NCI-H1930 (cell line): ENCODE measurements around the gene SNCG.
"Not testable (repeated sequence)": the region's sequence is repeated elsewhere in the genome, so short reads cannot be mapped to it uniquely, and the experiment has no call there.

Experiments used
- DNase-seq, 2 experiments: peaks; one replicate each; lab custom pipeline; 2025; lab: John Stamatoyannopoulos, UW

Gene SNCG

GRCh38 chr10:86944907-86945306, 13.5 kb upstream of the SNCG start:
- no peak for DNase-seq

- DNase-seq = no peak
Observed at GRCh38 chr10:86945361-86946212, 12.8 kb upstream of the SNCG start.

DNA sequence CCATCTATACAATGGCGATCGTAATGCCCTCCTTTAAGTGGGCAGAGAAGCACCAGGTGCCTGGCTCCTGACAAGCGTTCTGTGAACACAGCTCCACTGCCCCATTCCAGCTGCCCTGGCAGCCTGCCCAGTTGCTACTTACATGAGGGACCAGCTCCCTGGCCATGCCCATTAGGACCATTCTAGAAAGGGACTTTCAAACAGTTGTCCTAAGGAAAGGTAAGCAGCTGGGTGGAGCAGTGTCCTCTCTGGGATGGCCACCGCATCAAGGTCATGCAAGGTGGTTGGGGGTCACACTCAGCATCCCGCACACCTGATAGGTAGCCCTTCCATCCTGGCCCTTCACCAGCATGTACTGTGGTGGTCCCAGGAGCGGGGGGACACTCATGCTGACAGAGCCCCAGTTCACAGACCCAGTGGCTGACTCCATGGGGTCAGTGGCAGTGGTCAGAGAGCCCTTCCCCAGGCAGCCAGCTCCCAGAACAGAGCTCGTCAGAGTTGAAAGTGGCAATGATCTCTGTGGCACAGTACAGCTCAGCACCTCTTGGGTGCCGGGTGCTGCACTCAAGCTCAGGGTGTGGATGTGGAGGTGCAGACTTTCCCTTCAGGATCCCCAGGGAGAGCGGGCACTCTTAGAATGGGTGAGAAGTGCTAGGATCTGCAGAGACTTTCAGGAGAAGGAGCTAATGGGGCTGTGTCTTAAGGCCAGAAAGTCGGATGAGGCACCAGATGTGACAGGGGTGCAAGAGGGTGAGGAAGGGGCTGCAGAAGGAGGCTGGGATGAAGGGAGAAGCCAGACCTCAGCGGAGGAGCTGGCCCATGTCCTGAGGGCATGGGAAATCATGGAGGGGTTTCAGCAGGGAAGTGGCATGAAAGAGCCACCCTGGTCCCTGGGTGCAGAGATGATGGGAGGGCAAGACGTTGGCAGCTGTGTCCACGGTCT, 11.9 kb upstream of the SNCG start:
- DNase-seq = no peak

DNA sequence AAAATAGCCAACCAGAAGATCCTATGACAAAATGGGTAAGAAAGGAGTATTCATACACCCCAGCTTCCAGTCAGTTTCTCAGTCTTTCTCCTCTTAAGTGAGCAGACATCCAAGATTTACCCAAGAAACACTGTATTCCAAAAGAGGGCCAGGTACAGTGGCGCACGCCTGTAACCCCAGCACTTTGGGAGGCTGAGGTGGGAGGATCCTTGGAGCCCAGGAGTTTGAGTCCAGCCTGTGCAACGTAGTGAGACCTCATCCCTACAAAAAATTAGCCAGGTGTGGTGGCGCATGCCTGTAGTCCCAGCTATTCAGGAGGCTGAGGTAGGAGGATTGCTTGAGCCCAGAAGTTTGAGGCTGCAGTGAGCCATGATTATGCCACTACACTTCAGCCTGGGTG, 10.6 kb upstream of the SNCG start:
- not testable (repeated sequence) for DNase-seq

- no peak for DNase-seq
Observed at GRCh38 chr10:86950349-86950748, 8.1 kb upstream of the SNCG start.

GRCh38 chr10:86951184-86951761, 7.1 kb upstream of the SNCG start:
- DNase-seq = no peak

GRCh38 chr10:86952106-86952505, 6.3 kb upstream of the SNCG start:
- no peak for DNase-seq

- not testable (repeated sequence) for DNase-seq
Observed at GRCh38 chr10:86952697-86953096, 5.7 kb upstream of the SNCG start.

DNA sequence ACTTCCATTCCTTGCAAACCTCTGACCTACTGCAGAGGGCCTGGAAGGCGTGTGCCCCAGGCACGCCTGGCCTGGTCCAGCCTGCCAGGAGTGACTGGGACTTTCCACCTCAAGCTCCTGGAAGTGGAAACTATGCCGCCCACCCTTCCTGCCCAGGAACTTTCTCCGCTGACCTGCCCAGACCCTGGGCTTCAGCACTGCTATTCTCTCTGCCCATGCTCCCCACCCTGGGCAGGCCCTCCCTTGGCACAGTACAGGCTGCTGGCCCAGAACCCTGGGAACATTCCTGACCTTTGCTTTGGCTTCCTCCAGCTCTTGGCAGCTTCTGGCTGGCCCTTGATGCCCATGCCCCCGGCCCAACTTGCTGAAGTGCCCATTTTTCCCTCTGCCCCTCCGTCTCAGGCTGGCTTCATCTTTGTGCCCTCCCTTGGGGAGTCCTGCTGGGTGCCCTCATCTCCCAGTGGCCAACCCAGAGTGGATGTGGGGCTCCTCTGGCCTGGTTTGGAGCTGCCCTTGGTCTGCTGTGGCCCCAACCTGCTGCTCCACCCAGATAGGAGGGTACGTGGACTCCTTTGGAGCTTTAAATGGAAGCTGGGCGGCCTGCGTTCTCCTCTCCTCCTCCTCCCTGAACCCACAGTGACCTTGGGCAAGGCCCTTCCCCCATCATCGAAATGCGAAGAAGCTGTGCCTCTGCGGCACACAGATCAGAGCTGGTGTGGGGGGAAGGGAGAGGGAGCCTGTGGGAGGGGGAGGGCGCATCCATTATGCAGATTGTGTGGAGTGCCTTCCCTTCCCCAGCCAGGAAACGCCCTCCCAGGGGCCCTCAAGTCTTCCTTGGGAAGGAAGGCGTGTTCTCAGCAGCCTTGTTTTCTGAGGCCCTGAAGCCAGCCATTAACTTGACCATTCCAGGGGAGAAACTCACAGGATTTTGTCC, 4.4 kb upstream of the SNCG start:
- DNase-seq = no peak

- DNase-seq = no peak
Observed at GRCh38 chr10:86954681-86955500, 3.5 kb upstream of the SNCG start.

DNA sequence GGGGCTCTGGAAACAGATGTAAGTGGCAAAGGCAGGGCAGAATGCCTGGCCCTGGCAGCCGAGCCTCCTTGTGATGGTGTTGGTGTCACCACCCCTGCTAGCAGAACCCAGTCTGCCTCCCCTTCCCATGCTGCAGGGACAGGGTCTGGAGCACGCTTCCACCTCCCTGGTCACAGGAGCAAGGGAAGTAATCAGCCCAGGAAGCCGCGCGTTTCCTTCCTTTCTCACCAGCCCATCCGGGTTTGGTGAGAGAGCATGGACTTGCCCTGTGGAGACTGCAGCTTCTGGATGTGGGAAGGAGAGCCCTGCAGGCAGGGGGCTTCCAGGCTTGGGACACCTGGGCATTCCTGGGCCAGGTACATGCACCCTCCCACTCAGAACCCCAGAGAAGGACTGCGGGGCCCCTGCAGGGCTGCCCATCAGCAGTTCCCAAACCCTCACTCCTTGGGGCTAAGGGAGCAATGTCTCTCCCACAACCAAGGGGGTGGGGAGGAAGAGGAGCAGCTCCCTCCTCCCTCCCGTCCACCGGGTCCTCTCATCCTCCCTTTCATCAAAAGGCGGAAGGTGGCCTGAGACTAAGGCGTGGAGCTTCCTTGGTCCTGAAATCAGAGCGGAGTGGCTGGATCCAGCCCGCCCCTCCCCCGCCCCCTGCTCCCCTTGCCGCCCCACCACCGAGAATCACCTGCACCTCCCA, 2.8 kb upstream of the SNCG start:
- no peak for DNase-seq

GRCh38 chr10:86956195-86956847, 2.1 kb upstream of the SNCG start:
- DNase-seq = no peak

- no peak for DNase-seq
Observed at GRCh38 chr10:86956848-86957448, 1.5 kb upstream of the SNCG start.

- DNase-seq = no peak
Observed at GRCh38 chr10:86957471-86958115, 806 bp upstream of the SNCG start, which contains the start of gene MMRN2. MMRN2 (minus strand) TSS chr10:86957615; CDS start chr10:86957541, 74 bp downstream.

GRCh38 chr10:86958901-86959736, 720 bp downstream of the SNCG start:
- DNase-seq = no peak

GRCh38 chr10:86959737-86960002, 1.3 kb downstream of the SNCG start:
- no peak for DNase-seq

DNA sequence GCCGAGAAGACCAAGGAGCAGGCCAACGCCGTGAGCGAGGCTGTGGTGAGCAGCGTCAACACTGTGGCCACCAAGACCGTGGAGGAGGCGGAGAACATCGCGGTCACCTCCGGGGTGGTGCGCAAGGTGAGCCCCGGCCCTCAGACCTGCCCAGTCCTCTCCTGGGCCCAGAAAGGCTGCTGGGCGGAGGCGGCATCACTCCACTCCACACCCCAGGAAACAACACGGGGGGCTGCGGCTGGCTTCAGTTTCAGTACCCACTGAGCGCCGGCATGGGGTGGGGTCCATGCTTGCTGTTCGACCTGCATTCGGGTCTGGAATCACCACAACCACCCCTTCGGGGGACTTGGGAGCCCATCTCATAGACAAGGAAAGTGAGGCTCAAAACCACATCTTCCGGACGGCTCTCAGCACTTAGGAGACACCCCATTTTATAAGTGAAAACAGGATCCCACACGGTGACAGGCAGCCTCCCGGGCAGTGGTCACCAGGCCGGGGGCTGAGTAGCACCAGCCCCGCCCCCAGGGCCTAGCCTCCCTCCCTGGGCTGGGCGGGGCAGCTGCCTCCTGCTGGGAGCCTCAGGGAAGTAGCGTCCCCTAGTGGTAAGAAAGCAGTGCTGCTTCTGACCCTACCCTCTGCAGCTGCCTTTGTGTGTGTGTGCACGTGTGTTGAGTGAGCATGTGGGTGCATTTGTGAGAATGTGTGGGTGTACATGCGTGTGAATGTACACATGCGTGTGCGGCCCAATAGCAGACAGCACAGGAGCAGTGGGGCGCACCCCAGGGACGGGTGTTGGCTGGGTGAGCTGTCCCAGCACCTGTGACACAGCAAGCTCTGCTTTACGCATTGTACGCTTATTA, 1.8 kb downstream of the SNCG start:
- no peak for DNase-seq
